GM12891 (cell line): Measurements from ENCODE around the gene AAR2.

Experiments
- DNase-seq: peaks from one replicate; pipeline ENCODE4 v3.0.0; 2011; ENCODE audit warnings: low spot score; ENCODE audit not compliant: insufficient read length
- FAIRE-seq: peaks from 2 replicates; lab custom pipeline; 2011; peaks lifted over from hg19 to GRCh38; lab: Jason Lieb, UNC
- PAX5 ChIP-seq: IDR thresholded peaks from 2 replicates; pipeline ENCODE4 v1.6.1; 2011; ENCODE audit warnings: low read length, moderate library complexity, mild to moderate bottlenecking; ENCODE audit not compliant: insufficient read depth, severe bottlenecking
- POLR2A ChIP-seq: IDR thresholded peaks from 2 replicates; pipeline ENCODE4 v1.6.1; 2011; ENCODE audit warnings: low read depth, low read length, control low read depth
- POLR2AphosphoS5 ChIP-seq: IDR thresholded peaks from 2 replicates; pipeline ENCODE4 v1.6.1; 2011; ENCODE audit warnings: low read depth, low read length, control low read depth
- POU2F2 ChIP-seq: IDR thresholded peaks from 2 replicates; pipeline ENCODE4 v1.6.1; 2011; ENCODE audit warnings: low read depth, mild to moderate bottlenecking, control low read depth, low read length, moderate library complexity
- SPI1 ChIP-seq: IDR thresholded peaks from 2 replicates; pipeline ENCODE4 v1.6.1; 2011; ENCODE audit warnings: low read depth, low read length, control low read depth
- TAF1 ChIP-seq: IDR thresholded peaks from 2 replicates; pipeline ENCODE4 v1.6.1; 2011; ENCODE audit warnings: low read depth, low read length, control low read depth

The AAR2 gene

GRCh38 chr20:36254076-36254475 lies 17.8 kb downstream of the AAR2 start:
- TF ChIP-seq SPI1 (no peak), TAF1 (no peak)
- DNase-seq, result no peak
- no peak for FAIRE-seq

- no peak for TF ChIP-seq POLR2AphosphoS5
- no peak for TF ChIP-seq POU2F2
- no peak for TF ChIP-seq POLR2A
- TF ChIP-seq SPI1, result no peak
- TF ChIP-seq TAF1, result no peak
- TF ChIP-seq PAX5, result no peak
- DNase-seq (no peak), FAIRE-seq (no peak)
These were observed 19.2 kb downstream of the AAR2 start for GRCh38 chr20:36255445-36255844.

DNA sequence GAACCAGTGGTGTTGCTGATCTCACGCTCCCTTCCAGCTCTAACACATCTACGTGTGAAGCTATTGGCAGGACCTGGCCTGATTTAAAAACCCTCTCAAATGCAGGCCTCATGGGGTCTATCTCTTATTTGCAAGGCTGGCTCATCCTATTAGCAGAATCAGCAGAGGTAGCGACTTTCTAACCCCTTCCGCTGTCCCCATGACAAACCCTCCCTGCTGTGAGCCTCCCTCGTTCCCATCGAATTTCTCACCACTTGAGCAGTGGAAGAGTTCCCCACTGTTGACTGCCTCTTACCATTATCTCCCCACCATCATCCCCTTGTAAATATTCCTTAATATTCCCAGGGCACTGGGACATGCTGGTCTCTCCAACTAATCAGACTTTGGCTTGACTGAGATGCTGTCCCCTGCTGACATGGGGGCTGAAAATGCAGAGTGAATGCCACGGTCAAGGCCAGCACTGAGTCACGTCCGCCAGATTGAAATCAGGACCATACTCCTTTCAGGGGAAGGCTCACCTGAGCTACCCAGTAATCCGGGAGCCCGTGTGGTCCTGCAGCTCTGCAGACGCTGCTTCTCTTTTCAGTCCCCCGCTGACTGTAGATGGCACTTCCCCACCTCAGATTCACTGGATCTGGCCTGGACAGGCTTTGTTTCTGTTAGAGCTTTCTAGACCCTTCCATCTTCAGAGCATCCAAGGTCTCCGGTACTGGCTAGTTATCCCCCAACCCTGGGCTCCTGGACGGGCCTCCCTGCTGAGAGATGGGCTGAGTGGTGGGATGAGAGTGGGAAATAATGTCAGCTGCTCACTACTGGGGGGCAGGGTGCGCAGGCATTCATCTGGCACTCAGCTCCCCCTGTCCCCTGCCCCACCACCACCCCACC lies 23.1 kb downstream of the AAR2 start:
- FAIRE-seq, result no peak
- TF ChIP-seq POLR2AphosphoS5, result no peak
- TF ChIP-seq POLR2A, result no peak
- TF ChIP-seq SPI1, result no peak
- TF ChIP-seq TAF1, result no peak
- TF ChIP-seq PAX5, result no peak
- TF ChIP-seq POU2F2, result no peak
- no peak for DNase-seq

GRCh38 chr20:36260316-36260715 lies 24.0 kb downstream of the AAR2 start:
- FAIRE-seq, result no peak
- DNase-seq, result no peak
- TF ChIP-seq POU2F2 (no peak), POLR2AphosphoS5 (no peak), SPI1 (no peak), TAF1 (no peak), PAX5 (no peak), POLR2A (no peak)

DNA sequence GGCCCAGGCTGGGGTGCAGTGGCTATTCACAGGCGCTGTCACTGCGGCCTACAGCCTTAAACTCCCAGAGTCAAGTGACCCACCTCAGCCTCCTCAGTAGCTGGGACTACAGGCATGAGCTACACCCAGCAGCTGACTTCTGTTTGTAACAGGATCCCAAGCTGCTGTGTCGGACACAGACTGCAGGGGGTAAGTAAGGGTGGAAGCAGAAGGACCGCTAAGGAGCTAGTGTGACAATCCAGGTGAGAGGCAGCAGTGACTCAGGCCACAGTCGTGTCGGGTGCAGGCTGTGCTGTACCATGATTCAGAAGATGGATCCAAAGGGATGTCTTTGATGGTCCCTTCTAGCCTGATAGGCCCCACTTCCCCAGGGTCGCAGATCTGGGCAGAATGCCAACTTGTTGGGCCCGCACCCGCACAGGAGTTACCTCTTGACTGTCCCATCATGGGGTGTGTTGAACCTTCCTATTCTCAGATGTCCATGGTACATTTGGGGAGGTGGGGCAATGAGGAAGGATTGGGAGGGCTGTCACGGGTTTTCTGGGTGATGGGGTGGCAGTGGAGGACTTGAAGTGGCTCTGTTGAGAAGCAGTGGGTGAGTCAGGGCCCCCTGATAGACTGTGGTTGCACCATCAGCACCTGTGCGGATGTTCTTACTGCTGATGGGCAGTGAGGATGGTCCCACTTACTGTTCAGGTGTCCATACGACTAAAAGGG lies 25.3 kb downstream of the AAR2 start:
- no peak for FAIRE-seq
- TF ChIP-seq POU2F2 (no peak), POLR2A (no peak), TAF1 (no peak), SPI1 (no peak), PAX5 (no peak)
- DNase-seq, result no peak

- no peak for TF ChIP-seq POLR2A
- no peak for TF ChIP-seq PAX5
- no peak for TF ChIP-seq SPI1
- no peak for TF ChIP-seq POU2F2
- TF ChIP-seq POLR2AphosphoS5, result no peak
- TF ChIP-seq TAF1, result no peak
- DNase-seq (no peak), FAIRE-seq (no peak)
These were observed 26.2 kb downstream of the AAR2 start for GRCh38 chr20:36262440-36262839.

DNA sequence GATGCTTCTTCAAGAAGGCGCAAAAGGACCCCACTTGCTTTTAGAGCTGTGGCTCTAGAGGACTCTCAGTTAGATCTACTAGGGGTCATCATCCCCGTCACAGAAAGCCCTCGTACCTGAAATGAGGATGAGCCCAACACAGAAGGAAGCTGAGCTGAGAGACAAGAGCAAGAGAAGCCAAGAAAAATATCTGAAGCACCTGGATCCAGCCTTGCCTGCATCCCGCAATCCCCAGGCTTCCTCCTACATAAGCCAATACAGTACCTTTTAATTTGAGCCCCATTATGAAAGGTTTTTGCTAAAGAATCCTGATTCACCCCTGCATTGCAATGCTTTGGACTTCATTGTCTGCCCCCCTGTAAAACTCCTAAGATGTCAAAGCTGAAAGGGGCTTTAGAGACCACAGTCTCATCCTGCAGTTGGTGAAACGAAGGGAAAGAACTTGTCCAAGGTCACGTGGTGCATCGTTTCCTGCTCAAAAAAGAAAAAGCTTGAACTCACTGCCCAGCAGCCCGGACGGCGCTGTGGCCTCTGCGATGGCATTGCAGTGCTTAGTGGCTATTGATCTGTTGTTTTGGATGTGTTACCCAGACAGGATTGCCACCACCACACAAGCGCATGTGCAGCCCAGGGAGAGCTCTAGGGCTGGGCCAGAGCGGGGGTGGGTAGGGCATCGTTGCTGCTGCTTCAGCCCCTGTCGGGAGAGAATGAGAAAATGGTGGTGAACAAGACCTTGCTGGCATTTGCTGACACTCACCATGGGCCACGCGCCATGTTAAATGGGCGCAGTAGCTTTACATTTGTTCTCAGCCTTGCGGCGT lies 28.4 kb downstream of the AAR2 start:
- TF ChIP-seq PAX5 (no peak), SPI1 (no peak), POLR2A (no peak), POU2F2 (no peak), POLR2AphosphoS5 (no peak), TAF1 (no peak)
- FAIRE-seq, result no peak

DNA sequence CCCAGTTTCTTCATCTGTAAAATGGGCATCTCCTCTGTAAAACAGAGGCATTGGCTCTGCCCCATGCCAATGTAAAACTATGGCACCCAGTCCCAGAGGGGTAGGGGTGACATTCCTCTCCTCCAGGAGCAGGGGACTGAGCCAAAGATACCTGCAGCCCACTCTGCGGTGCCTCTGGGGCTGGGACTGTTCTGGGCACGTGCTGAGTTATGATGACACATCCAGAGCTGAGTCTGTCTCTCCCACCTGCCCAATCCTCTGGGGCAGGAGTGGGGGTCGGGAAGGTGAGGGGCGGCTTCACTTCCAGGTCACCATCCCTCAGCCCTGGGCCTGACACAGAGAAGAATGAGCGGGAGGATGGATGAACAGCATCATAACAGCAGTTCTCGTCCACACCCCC lies 29.9 kb downstream of the AAR2 start:
- DNase-seq (no peak), FAIRE-seq (no peak)
- TF ChIP-seq POLR2A, result no peak
- TF ChIP-seq PAX5, result no peak
- TF ChIP-seq POU2F2, result no peak
- TF ChIP-seq POLR2AphosphoS5, result no peak
- no peak for TF ChIP-seq TAF1
- TF ChIP-seq SPI1, result no peak

More for the DNA sequence above, 28.4 kb downstream of the AAR2 start:
- DNase-seq, result no peak

GRCh38 chr20:36267605-36268381 lies 31.5 kb downstream of the AAR2 start:
- FAIRE-seq, result no peak
- no peak for DNase-seq
- TF ChIP-seq POU2F2, result no peak
